ENCODE results near the gene SP4. TPM values are rescaled to one million over a fixed set of nuclear protein-coding genes. Genes with fewer than 3 reads are reported as not detected.

SP4 gene
- total RNA-seq, 1 donor from 2014 or later, result 5.8 TPM

GRCh38 chr7:21429786-21430574, 2.1 kb downstream of the SP4 start:
- no peak for DNase-seq
- intact Hi-C loops (cut with micrococcal nuclease), result loop anchor here (10.0 kb wide), 1 partner anchor 655 kb away; no protein-coding TSS in a partner anchor
- no peak for ATAC-seq

GRCh38 chr7:21430575-21430954, 2.7 kb downstream of the SP4 start:
- no peak for ATAC-seq
- no peak for DNase-seq
- intact Hi-C loops (cut with micrococcal nuclease), result no loop called here

GRCh38 chr7:21443149-21443841, 15.4 kb downstream of the SP4 start:
- intact Hi-C loops (cut with micrococcal nuclease), result no loop called here
- no peak for ATAC-seq

GRCh38 chr7:21448974-21449373, 21.1 kb downstream of the SP4 start:
- intact Hi-C loops (cut with micrococcal nuclease), result no loop called here

More at GRCh38 chr7:21443149-21443841, 15.4 kb downstream of the SP4 start:
- DNase-seq, result no peak

GRCh38 chr7:21450076-21450475, 22.2 kb downstream of the SP4 start:
- intact Hi-C loops (cut with micrococcal nuclease), result no loop called here
- ATAC-seq, result no peak
- no peak for DNase-seq

More at GRCh38 chr7:21448974-21449373, 21.1 kb downstream of the SP4 start:
- no peak for DNase-seq
- no peak for ATAC-seq

- DNase-seq (no peak), ATAC-seq (no peak)
- intact Hi-C loops (cut with micrococcal nuclease), result no loop called here
Measured at GRCh38 chr7:21450941-21451340, 23.1 kb downstream of the SP4 start.

GRCh38 chr7:21454182-21454581, 26.3 kb downstream of the SP4 start:
- intact Hi-C loops (cut with micrococcal nuclease), result no loop called here
- DNase-seq, result no peak
- ATAC-seq, result no peak

- intact Hi-C loops (cut with micrococcal nuclease), result no loop called here
- ATAC-seq (no peak), DNase-seq (no peak)
Measured at GRCh38 chr7:21454906-21455305, 27.0 kb downstream of the SP4 start.

- no peak for ATAC-seq
Measured at GRCh38 chr7:21461282-21461681, 33.4 kb downstream of the SP4 start.

GRCh38 chr7:21462081-21462480, 34.2 kb downstream of the SP4 start:
- ATAC-seq, result no peak
- no peak for DNase-seq
- intact Hi-C loops (cut with micrococcal nuclease), result no loop called here

More at GRCh38 chr7:21461282-21461681, 33.4 kb downstream of the SP4 start:
- DNase-seq, result no peak
- intact Hi-C loops (cut with micrococcal nuclease), result no loop called here

GRCh38 chr7:21463524-21463923, 35.6 kb downstream of the SP4 start:
- DNase-seq (no peak), ATAC-seq (no peak)
- intact Hi-C loops (cut with micrococcal nuclease), result no loop called here

GRCh38 chr7:21468969-21469368, 41.1 kb downstream of the SP4 start:
- ATAC-seq, result no peak
- intact Hi-C loops (cut with micrococcal nuclease), result no loop called here

GRCh38 chr7:21469894-21470293, 42.0 kb downstream of the SP4 start:
- intact Hi-C loops (cut with micrococcal nuclease), result no loop called here
- ATAC-seq, result no peak
- no peak for DNase-seq

More at GRCh38 chr7:21468969-21469368, 41.1 kb downstream of the SP4 start:
- DNase-seq, result no peak

GRCh38 chr7:21472029-21472428, 44.1 kb downstream of the SP4 start:
- ATAC-seq (no peak), DNase-seq (no peak)
- intact Hi-C loops (cut with micrococcal nuclease), result no loop called here

- DNase-seq, result no peak
- ATAC-seq, result no peak
- intact Hi-C loops (cut with micrococcal nuclease), result no loop called here
Measured at GRCh38 chr7:21476429-21476828, 48.5 kb downstream of the SP4 start.

- no peak for ATAC-seq
- intact Hi-C loops (cut with micrococcal nuclease), result no loop called here
- no peak for DNase-seq
Measured at GRCh38 chr7:21480693-21481403, 53.0 kb downstream of the SP4 start.

- no peak for DNase-seq
- ATAC-seq, result no peak
- intact Hi-C loops (cut with micrococcal nuclease), result no loop called here
Measured at GRCh38 chr7:21486511-21486910, 58.6 kb downstream of the SP4 start.

- DNase-seq (no peak), ATAC-seq (no peak)
- intact Hi-C loops (cut with micrococcal nuclease), result no loop called here
Measured at GRCh38 chr7:21495731-21496130, 67.8 kb downstream of the SP4 start.

GRCh38 chr7:21497072-21497471, 69.2 kb downstream of the SP4 start:
- intact Hi-C loops (cut with micrococcal nuclease), result no loop called here
- ATAC-seq (no peak), DNase-seq (no peak)
